HG02870 (cell line): ENCODE measurements around the gene CCT5.

ENCODE experiments used
- ATAC-seq: cut with Tn5 transposase; IDR thresholded peaks from one replicate; pipeline ENCODE4 v1.9.1; 2021; ENCODE audit warnings: mild to moderate bottlenecking, moderate library complexity; ENCODE audit not compliant: unreplicated experiment

Gene CCT5

GRCh38 chr5:10297646-10298204 lies 47.6 kb downstream of the CCT5 start:
- no peak for ATAC-seq

- ATAC-seq, result no peak
Measured at GRCh38 chr5:10300246-10300645, 50.2 kb downstream of the CCT5 start.

GRCh38 chr5:10301266-10301665 lies 51.2 kb downstream of the CCT5 start:
- no peak for ATAC-seq

GRCh38 chr5:10301842-10302610 lies 51.9 kb downstream of the CCT5 start:
- no peak for ATAC-seq

GRCh38 chr5:10303201-10303600 lies 53.1 kb downstream of the CCT5 start:
- no peak for ATAC-seq

- ATAC-seq, result no peak
Measured at GRCh38 chr5:10303699-10304170, 53.7 kb downstream of the CCT5 start.

GRCh38 chr5:10304932-10305331 lies 54.9 kb downstream of the CCT5 start:
- ATAC-seq, result no peak

- no peak for ATAC-seq
Measured at GRCh38 chr5:10306114-10306513, 56.0 kb downstream of the CCT5 start.

GRCh38 chr5:10306806-10307205 lies 56.7 kb downstream of the CCT5 start:
- no peak for ATAC-seq

GRCh38 chr5:10307206-10308148 lies 57.4 kb downstream of the CCT5 start, which contains the start of gene CMBL:
CMBL (minus strand) TSS chr5:10307902; CDS start chr5:10290762, 17,140 bp downstream.
- peak; percentile 61 for ATAC-seq

GRCh38 chr5:10308844-10309243 lies 58.8 kb downstream of the CCT5 start:
- no peak for ATAC-seq

GRCh38 chr5:10310066-10310779 lies 60.1 kb downstream of the CCT5 start:
- no peak for ATAC-seq

- ATAC-seq, result peak; percentile 70
Measured at GRCh38 chr5:10310835-10311570, 60.9 kb downstream of the CCT5 start.

- ATAC-seq, result no peak
Measured at GRCh38 chr5:10311595-10312425, 61.7 kb downstream of the CCT5 start.

GRCh38 chr5:10315201-10315600 lies 65.1 kb downstream of the CCT5 start:
- no peak for ATAC-seq
